GM21717 (cell line): ENCODE results near the gene IL32.

Experiments used
- ATAC-seq: cut with Tn5 transposase; IDR thresholded peaks from one replicate; pipeline ENCODE4 v1.9.1; 2021; ENCODE audit warnings: mild to moderate bottlenecking, moderate library complexity; ENCODE audit not compliant: unreplicated experiment

Gene IL32

DNA sequence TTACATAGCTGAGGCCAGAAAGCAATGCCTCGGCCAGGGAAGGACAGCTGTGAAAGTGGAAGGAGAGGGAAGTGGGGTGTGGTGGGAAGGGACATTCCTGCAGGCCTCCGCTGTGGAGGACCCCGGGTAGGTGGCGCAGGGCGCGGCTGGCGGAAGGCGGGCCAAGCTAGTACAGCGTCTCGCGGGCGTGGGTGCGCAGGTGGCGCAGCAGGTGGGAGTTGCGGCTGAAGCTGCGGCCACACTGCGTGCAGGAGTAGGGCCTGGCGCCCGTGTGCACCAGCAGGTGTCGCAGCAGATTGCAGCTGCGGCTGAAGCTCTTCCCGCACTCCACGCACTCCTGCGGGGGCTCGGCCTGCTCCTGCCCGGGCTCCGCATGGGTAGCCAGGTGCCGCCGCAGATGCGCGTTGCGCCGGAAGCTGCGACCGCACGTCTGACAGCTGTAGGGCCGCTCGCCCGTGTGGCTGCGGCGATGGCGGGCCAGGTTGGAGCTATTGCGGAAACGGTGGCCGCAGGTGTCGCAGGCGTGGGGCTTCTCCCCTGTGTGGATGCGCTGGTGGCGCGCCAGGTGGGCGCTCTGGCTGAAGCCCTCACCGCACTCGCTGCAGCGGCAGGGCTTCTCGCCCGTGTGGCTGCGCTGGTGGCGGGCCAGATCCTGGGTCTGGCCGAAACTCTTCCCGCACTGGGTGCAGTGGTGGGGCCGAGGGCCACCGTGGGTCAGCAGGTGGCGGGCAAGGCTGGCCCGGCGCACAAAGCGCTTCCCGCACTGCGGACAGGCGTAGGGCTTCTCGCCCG is 23.7 kb downstream of the IL32 start:
- ATAC-seq, result no peak

DNA sequence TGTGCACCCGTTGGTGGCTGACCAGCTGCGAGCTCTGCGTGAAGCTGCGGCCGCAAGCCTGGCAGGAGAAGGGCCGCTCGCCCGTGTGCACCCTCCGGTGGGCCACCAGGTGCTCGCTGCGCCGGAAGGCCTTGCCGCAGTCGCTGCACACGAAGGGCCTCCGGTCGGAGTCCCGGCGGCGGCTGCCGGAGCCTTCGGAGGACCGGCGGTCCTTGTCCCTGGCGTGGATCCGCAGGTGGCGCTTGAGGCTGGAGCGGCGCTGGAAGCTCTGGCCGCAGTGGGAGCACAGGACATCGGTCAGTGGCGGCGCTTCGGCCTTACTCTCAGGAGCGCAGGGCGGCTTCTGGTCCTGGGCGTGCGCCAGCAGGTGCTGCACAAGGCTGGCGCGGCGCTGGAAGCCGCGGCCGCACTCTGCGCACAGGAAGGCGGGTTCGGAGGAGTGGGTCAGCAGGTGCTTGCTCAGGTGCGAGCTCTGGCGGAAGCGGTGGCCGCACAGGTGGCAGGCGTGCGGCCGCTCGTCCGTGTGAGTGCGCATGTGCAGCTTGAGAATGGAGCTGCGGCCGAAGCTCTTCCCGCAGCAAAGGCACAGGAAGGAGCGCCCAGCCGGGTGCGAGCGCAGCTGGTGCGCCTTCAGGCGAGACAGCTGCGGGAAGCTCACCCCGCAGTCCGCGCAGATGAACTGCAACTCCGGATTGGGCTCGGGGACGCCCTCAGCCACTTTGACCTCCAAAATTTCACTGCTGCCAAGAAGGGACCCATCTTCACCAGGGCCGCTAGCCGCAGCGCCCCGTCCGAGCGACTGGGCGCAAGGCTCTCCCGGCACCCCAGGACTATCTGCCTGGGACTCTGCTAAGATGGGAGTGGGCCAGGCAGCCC is 24.5 kb downstream of the IL32 start:
- no peak for ATAC-seq

DNA sequence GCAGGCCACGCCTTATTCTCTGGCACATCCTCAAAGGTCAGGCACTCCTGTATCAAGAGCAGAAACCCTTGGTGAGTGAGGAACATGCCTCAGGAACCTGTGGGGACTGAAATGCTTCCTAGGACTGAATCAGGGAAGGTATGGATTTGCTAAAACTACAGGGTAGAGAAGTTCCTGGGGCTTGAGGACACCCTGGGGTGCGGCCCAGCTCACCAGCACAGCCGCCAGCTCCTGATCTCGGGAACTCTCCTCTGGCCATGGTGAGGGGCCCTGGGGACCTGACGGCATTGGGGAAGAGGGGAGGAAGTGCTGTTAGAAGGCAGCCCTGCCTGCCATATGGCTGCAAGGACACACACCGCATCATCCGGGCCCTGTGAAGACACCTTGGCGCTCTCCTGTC is 26.1 kb downstream of the IL32 start:
- ATAC-seq, result no peak

DNA sequence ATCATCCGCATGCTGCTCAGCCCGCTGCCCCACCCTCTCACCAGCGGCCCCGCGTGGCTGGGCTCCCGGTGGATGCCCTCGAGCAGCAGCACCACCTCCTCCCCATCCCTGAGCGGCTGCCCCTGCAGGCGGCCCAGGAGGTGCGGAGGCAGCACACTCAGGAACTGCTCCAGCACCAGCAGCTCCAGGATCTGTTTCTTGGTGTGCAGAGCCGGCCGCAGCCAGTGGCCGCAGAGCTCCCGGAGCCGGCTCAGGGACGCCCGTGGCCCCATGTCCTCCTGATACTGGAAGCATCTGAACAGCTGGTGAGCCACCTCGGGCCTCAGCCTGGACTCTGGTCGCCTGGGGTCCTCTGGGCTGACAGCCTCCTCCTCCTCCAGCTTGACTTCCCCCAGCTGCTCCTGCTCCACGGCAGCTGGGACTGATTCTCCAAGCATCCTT is 27.1 kb downstream of the IL32 start:
- no peak for ATAC-seq

DNA sequence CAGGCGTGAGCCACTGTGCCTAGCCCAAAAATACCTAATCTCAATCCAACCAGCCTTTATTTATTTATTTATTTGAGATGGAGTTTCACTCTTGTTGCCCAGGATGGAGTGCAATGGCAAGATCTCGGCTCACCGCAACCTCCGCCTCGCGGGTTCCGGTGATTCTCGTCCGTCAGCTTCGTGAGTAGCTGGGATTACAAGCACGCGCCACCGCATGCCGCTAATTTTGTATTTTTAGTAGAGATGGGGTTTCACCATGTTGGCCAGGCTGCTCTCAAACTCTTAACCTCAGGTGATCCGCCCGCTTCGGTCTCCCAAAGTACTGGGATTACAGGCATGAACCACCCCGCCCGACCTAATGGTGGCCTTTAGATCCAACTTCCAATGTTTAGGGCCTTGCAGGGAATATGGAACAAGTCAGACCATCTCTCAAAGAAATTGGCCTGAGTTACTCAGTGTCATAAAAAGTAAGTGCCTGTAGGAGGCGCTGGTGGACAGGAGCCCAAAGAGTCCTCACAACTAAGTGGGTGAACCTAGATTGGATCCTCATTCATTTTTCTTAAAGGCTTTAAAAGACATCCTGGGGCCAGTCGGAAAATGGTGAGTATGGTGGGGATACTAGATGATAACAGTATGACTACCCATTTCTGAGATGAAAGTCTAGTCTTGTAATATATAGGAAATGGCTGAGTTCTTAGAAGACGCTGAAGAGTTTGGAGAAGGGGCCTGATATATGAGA is 29.0 kb downstream of the IL32 start:
- no peak for ATAC-seq

DNA sequence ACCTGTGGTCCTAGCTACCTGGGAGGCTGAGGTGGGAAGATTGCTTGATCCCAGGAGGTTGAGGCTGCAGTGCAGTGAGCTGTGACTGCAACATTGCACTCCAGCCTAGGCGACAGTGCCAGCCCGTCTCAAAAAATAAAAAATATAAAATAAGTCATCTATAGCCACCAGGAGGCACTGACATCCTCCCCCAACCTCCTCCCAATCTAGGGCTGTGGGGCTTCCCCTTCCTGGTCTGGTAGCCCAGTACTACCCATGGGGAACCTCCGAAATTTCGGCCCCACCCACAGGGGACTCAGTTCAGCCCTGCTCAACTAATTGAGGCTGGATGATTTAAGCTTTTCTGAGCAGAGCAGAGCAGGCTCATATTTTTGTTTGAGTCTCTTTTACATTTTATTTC is 30.4 kb downstream of the IL32 start:
- ATAC-seq, result peak; percentile 51

DNA sequence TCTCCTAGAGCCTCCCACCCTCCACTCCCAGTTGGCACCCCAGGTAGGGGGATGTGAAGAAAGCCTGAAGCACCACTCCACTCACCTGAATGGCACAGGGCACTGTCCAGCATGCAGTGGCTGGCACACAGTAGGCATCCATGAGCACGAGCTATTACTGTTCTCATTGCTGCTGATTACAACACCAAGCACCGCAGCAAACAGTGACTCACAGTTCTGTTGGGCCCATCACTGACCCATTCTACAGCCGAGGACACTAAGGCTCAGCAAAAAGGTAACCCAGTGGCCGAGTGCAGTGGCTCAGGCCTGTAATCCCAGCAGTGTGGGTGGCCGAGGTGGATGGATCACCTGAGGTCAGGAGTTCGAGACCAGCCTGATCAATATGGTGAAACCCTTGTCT is 30.9 kb downstream of the IL32 start:
- peak; percentile 9 for ATAC-seq

DNA sequence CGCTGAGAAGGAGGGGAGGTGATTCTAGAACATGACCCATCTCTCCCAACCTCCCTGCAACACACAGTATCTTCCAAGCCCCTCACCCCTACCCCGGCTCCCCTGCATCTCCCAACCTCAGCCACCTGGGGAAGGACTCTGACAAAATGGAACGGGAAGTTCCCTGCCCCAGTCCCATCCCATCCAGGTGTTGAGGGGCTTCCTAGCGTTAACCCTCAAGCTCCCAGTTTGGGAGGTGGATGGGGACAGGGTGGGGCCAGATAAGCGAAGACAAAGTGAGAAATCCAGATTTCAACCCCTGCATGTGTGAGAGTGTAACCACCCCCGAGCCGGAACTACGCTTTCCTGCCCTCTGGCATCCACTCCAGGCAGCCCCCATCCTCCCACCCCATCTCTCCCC is 31.8 kb downstream of the IL32 start:
- no peak for ATAC-seq

DNA sequence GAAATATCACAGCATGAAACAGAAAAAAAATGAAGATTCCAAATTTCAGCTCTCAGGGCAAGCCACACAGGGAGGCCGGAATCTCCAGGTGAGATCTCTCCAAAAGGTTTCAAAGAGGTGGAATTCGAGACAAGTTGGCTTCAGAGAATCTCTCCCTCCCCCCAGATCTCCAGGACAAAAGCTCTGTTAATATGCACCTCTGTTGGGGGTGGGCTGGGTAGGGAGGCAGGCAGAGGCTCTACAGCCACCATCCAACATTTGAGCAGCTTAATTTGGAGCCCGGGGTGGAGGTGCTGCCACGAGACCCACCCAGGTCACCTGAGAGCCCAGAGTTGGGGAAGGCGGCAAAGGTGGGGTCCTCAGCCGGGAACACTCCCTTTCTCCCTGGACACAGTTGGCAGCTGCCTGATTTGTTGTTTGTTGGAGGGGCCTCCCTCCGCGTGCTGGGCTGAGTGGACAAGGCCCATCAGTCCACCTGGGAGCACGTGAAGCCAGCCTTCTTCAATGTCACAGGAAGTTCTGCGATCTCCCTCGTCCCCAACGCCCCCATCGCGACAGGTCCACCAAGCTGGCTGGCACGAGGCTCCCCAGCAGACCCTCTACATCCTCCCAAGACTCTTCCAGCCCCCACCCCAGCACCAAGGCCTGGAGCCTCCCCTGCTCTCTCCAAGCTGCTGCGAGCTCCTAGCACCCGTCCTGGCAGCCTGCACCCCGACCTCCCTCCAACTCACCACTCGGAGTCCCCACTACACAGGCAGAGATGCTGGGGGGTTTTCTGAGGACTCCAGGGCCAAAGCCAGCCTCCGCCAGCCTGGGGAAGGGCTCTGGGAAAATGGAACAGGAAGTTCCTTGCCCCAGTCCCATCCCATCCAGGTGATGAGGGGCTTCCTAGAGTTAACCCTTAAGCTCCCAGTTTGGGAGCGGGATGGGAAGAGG is 33.3 kb downstream of the IL32 start, which contains the start of gene ZSCAN10:
ZSCAN10 (minus strand) TSS at position 836 of the 936 bp plus-strand sequence. CDS start 6,357 bp downstream, outside the sequence.
- no peak for ATAC-seq

DNA sequence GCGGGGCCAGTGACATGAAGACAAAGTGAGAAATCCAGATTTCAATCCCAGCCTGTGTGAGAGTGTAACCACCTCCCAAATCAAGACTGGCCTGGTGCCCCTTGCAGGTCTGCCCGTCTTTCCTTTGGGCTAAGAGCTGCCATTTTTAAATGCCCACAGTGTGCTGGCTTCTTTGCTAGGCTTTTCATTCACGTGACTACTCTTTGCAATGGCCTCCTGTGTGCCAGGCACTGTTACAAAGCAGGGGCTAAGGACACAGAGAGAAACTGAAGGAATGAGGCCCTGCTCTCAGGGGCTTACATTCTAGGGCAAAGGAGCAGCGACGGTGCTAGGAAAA is 33.9 kb downstream of the IL32 start:
- ATAC-seq, result no peak

DNA sequence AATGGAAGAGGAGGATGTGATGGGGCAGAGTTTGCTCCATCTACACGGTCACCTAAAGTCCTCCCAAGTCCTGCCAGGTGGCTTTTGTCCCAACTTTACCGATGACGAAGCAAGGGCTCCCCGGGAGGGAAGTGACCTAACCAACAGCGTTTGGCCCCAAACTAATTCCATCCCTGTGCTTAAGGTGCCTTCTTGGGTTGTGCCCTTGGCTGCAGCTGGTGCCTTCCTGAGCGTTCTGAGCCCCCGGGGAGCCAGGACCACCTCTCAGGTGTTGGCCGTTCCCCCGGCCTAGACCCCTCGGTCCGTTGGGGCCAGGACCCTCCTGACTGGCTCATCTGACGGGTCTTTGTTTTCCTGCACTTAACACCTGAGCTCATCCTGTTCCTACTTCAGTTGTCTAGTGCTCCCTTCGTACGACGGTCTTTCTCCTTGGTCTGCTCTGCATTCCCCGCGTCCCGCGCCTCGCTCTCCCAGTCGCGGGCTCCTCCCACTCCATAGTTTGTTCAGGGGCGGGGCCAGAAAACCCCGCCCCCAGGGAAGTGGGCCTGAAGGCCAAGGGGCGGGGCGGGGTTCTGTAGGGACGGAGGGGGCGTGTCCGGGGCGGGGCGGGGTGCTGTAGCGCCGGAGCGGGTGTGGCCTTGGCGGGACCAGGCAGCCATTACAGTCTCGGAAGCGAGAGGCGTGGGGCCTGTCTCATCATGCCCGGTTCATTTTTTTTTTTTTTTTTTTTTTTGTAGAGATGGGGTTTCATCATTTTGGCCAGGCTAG is 34.5 kb downstream of the IL32 start:
- ATAC-seq, result no peak

DNA sequence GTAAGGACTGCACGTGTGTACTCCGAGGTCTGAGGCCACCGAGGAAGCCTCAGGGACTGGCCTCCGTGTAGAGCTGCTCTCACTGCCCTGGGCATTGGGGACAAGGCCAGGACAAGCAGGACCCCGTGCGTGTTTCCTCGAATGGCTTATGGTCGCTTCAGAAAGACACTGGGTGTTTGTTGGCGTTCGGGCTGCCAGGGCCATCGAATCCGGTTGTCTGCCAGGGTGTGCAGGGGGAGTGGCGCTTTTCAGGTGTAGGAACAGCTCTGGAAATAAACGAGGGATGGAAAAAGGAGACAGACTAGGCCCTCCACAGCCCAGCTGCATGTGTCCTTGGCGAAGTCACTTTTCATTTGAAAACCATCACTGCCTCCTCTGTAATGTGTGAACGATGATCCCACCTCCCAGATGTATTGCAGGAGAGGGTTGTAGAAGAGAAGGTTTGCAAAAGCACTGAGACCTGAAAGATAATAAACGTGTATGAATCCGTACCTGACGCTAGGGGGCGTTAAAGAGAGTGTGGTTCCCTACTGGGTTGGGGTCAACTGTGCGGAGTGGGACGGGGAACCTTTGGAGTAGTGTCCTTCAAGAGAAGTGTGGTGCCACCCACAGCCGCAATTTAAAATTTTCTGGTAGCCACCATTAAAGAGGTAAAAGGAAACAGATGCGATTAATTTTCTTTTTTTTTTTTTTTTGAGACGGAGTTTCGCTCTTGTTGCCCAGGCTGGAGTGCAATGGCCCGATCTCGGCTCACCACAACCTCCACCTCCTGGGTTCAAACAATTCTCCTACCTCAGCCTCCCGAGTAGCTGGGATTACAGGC is 35.8 kb downstream of the IL32 start:
- no peak for ATAC-seq

DNA sequence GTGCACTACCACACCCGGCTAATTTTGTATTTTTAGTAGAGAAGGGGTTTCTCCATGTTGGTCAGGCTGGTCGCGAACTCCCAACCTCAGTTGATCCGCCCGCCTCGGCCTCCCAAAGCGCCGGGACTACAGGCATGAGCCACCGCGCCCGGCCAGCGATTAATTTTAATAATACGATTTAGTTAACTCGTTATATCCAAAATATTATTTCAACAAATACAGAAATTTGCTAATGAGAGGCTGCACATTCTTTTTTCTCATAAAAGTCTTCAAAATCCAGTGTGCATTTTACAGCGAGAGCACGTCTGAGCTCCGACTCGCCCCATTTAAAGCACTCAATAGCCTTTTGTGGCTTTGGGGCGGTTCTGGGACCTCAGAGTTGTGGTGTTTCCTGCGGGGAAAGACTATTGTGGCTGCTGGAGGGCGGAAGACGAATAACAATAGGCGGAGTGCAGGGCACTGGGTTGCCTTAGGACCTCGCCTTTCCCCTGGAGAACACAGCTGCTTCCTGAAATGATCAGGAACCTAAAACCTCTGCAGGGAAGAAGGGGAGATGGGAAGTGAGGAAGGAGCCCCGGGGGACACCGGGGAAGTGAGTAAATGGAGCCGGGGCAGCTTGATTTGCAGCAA is 36.5 kb downstream of the IL32 start:
- no peak for ATAC-seq

DNA sequence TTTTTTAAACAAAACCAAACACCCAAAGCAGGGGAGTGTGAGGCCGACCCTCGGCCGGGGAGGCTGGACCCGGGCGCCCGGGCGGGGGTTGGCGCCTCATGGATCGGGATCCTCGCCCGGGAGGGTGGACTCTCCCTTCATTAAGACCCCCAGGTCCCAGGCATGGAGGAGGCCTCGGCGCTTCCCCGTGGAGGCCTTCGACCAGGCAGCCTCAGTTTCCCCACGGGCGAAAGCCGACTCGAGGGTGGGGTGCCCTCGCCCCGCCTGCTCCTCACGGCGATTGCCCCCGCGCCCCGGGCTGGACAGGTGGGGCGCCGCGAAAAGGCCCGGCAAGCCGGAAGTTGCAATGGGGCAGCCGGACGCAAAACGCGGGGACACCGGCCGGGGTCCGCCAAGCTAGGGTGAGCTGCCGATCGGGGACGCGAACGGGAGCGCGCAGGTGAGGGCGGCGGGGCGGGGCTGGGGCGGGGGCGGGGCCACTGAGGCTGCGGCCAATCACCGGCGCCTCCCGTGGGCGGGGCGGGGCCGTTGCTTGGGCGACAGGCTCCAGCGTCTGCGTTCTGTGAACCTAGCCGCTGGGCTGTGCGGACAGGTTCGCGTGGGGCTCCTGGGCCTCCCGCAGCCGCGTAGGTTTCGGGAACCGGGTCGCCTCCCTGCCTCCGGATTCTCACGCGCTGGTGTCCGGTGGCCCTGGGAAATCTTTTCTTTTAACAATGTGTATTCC is 40.9 kb downstream of the IL32 start:
- peak; percentile 60 for ATAC-seq

DNA sequence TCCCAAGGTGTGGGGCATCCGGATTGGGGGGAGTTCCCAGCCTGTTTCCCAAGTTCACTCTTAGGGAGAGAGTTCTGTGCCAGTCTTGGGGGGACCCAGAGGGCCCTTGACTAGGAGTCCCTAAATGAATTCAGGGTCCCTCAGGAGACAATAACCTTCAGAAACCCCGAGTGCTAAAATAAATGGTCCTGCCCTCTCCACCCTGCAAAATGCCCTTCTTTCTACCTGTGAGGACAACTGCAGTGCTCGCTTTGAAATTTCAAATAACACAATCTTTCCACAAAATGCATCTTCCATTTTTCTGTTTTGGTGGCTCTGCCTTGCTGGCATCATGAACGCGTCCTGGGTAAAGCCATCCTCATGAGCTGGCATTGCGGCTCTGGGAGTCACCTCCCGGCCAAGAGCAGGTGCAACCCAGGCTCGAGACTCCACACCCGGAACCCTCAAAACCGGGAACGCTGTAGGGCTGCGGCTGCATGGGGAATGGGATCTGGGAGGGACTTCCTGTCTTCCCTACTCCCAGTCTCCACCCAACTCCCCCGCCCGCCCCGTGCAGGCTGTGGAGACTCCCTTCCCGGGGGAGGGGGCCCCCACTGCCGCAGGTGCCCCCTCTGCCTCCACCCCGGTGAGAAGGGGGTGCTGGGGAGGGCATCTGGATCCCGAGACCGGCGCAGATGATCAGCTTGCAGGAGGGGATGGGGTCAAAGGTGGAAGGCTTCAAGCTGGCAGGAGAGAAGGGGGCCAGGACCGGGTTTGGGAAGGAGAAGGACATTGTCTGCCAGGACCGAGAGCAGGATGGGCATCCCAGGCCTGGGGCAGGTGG is 46.8 kb downstream of the IL32 start, which contains the start of gene ZNF205:
ZNF205 (plus strand) TSS at position 529 of the 823 bp plus-strand sequence. CDS start 845 bp downstream, outside the sequence.
- ATAC-seq, result no peak

DNA sequence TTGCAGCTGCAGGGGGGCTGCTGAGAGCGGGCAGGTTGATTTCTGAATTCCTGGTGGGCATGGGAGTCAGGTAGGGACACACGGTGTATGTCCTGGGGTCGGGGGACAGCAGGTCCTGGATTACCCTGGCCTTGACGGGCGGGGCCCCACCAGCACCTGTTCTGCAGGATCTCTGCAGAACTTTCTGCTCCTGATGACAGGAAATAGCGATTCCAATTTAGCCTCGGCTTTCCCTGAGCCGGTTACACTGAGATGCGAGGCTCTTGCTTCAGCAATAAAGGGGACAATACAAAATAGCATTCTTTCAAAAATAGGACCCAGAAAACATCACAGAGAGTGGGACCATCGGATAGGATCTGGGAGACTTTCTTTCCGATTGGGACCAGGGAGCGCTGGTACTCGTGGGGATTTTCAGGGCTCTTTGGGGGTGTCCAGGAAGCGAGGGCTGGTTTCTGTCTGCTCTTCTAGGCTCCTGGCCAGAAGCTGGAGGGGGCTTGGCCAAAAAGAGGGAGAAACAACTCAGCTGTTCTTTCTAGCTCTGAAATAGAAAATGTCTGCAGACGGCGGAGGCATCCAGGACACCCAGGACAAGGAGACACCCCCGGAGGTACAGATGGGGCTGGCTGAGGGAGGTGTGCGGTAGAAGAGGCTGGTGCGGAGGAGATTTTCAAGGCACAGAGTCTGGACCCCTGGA is 47.6 kb downstream of the IL32 start:
- ATAC-seq, result no peak
